HT1080 (cell line): ENCODE data around the gene CA5A. TPM values are rescaled to one million over a fixed set of nuclear protein-coding genes. Genes with fewer than 3 reads are reported as not detected.

ENCODE experiments used
- DNase-seq: peaks from one replicate; pipeline ENCODE4 v3.0.0-alpha.2; 2015; ENCODE audit warnings: low read depth
- total RNA-seq: library from RNA; depleted of rRNA; stranded (reverse); fragments of >200 nt; shearing (Covaris generic); gene quantifications from 2 replicates; pipeline ENCODE4 v1.2.3, GENCODE V29; 2014

Gene CA5A
- total RNA-seq, 1 experiment from 2014 or later, result not detected

DNA sequence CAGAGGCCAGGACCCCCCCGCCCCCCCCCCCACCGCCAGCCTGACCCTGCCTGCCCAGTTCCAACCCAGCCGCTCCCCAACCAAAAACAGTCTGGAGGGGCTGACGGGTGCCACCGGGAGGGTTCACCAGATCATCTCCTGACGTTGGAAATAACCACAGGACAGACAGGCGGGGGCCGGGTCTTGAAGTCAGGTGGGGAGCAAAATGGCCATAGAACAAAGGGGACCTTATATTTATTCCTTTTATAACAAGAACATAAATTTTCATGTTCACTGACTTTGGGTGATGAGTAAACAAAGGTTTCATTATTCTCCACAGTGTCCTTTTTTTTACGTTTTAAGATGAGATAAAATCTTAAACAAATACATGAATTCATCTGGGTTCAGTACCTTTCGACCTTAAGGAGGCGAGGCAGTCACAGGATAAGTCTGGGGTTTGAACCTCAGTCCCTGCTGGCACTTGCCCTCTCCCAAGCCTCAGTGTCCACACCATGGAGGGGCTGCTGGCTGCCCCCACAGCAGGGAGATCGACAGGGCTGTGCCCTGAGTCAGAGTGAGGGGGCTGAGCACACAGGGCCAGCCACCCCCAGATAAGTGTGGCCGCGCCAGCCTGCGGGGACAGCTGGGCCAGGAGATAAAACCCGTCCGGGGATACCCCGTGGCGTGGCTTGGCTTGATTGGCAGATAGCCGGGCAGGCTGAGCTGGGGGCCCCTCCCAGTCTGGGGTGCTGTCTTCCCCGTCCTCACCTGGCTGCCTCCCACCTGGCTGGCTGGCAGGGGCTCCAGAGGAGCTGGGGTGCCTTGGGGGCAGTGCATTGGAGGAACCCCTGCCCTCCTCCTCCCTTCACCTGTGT is 82.0 kb downstream of the CA5A start:
- DNase-seq, result peak; percentile 70

DNA sequence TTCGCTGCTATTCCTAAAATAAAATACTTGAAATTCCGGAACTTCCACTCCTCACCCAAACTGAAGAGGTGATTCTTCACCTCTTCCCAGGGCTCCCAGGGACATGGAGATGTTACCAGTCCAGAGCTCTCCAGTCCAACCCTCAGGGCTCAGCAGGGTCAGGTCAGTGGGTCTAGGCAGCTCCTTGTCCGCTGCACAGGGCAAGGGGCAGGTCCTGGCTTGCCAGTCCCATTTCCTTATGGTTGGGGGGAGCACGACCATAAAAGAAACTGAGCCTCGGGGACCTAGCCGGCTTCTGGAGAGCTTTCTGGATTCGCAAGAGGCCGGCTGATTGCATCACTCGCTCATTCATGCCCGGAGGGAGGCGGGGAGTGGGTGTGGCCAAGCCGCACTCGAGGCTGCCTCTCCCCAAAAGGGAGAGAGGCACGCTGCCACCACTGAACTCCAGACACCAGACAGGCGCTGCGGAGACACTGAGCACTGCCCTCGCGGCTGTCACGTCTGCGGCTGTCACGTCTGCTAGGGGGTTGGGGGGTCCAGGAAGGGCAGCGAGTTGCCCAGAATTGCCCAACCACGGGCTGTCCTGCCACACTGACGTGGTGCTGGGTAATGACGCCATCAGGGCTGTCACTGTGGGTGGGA is 82.8 kb downstream of the CA5A start:
- DNase-seq, result peak; percentile 84

DNA sequence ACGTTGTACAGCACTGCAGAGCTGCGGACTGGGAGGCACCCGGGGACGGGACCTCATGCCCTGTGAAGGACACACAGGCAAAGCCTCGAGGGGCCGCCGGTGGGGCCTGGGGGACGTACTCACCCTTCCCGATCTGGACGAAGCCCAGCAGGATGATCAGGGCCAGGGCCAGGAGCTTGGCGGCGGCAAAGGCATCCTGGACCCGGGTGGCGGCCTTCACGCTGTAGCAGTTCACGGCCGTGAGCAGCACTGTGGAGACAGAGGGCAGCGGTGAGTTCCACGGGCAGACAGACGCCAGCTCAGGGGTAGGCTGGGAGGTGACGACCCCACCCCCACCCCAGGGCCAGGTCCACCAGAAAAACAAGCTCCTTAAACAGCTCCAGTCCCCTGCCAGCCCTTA is 84.7 kb downstream of the CA5A start:
- no peak for DNase-seq

DNA sequence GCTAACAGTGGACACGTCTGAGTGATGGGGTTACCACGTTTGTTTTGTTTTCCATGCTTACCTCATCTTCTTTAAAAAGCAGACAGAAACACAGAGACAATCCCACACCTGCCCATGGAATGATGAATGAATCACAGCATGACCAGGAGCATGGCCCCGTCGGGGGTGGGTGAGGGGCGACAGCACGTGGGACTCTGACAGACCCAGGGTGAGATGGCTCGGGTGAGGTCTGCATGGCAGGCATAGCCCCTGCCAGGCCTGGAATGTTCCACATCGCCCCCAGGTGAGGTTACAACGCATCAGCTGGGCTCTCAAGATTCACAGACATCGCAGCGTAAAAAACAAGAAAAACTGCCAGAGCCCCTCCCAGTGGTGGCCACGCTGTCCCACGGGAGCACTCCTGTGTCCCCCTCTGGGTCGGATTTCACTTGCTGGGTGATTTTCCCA is 85.2 kb downstream of the CA5A start:
- no peak for DNase-seq

DNA sequence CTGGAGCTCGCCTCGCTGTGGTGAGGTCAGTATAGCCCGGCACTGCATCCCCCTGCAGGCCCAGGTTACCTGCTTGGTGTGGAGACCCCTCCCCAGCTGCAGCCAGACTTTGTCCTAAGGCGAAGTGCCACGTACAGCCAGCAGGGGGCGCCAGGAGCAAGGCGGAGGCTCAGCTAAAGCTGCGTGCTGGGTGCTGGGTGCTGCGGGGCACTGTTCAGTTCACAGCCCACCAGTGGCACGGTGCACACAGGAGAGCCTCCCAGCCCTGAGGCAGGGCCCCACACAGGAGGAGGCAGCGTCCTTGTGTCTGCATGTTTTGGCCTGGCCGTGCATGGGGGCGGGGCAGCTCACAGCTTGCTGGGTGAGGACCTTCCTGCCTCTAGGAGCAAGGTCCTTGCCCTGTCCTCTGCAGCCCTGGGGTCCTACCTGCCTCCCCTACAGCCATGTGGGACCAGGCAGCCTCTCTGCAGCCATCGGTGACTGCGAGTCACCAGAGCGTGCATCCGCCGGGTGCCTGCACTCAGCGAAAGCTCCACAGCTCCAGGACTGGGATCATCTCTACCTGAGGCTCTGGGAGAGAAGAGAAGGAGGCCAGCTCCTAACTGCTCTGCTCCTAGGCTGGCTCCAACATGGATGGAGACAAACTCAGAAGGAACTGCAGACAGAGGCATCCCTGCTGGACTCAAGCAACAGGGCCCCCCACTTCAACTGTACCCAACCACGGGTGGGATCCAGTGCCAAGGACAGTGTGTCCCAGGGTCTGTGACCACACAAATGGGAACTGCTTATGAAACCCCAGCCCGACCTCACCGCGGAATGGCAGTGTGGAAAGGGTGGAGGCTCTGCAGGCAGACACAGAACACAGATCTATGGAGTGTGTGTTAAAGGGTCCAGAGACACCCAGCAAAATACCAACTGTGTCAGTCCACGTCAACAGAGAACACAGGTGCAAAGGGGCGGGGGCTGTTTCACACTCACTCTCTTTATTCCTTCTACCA is 86.0 kb downstream of the CA5A start:
- peak; percentile 40 for DNase-seq

DNA sequence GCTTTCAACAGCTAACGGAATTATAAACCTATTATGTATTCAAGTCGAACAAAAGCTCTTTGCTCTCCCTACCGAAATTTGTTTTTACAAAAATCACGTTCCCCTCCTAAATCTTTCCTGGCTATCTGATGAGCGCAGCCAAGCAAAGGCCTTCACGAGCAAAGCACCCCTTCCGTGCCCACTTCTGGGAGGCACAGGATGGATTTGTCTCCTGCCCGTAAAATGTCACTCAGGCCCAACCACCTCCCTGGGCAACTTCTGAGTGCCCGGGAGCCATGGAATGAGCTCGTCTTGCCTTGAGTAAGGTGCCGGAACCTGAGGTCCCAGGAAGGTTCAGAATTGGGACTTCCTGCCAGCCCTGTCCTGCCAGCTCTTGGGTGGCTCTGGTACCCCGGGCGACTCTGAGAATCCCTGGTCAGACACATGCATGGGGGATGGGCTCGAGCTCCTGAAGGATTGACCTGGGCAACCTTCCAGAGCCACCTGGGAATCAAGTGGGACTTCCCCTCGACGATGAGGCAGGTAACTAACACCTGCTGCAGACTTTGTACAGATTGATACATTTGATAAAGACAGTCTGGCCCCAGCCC is 86.8 kb downstream of the CA5A start:
- DNase-seq, result no peak

DNA sequence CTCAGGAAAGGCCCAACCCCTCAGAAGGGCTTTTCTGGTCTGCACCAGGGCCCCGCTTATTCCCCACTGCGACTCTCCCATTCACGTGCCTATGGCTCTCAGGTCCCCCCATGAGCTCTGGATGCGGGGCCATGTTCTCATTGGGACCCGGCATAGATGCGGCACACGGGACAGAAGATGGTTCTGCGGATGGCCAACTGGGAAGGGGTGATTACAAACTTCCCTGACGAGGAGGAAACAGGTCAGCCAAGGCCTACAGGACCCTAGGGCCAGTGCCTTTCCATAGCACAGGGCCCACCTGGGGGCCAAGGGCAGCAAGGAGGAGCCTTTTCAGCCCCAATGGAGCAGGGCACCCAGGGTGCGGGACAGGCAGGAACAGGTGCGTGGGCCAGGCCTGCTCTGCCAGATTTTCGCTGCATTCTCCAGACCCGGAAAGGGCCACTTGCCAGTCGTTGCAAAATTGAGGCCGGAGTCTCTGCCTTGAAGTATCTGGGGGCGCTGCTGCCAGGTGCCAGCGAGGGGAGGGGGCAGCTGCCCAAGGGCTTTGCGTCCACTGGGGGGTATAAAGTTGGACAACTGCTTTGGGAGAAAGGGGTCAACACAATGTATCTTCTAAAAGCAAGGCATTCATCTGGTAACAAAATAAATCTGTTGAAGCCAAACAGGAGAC is 87.5 kb downstream of the CA5A start:
- no peak for DNase-seq

DNA sequence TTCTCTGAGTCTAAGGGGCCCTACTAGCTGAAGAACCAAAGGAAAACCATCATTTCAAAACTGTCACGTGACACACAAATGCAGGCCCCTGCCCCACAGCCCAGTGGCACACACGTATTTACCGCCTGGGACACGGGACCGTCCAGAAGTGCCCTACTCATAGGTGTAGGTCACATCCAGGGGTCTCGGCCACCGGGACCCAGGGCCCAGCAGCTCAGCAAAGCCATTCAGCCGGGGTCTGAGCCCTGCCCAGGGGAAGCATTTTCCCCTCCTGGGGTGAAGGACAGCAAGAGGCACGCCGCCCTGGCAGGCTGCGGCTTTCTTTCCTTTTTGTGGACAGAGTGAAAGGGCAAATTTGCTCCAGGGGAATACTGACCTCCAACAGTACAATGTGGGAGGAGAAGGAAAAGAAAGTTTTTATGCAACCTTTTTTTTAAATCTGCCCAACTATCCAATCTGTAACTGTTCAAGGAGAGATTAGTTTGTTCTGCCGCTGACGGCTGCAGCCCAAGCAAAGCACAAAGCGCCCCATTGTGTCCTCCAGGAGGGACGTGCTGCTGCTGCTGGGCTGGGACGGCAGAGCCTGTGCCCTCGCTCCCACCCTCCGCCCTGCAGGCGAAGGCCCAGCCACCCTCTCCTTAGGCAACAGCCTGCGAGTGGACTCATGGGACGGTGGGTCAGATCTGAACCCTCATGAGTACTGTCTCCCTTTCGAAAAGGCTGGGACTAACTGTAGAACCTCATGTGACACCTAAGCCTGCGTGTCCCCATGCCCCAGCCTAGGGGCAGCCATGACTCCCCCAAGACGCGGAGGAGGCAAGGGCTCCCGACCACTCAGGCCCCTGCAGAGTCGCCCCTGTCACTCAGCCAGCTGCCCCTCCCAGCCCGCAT is 88.3 kb downstream of the CA5A start:
- no peak for DNase-seq

DNA sequence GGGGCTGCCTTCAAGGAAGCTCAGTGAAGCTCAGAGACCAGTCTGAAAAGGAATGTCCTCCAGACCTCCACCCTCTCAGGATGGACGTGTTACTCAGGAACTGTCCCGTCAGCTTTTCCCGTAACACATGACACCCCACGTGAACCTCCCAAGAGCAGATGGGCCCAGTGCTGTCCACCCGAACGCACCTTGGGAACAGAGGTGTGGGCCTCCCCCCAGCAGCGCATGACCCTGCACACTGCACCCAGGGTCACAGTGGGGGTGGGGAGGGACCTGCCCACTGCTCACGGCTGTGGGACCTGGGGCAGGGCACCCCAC is 88.9 kb downstream of the CA5A start:
- DNase-seq, result no peak

DNA sequence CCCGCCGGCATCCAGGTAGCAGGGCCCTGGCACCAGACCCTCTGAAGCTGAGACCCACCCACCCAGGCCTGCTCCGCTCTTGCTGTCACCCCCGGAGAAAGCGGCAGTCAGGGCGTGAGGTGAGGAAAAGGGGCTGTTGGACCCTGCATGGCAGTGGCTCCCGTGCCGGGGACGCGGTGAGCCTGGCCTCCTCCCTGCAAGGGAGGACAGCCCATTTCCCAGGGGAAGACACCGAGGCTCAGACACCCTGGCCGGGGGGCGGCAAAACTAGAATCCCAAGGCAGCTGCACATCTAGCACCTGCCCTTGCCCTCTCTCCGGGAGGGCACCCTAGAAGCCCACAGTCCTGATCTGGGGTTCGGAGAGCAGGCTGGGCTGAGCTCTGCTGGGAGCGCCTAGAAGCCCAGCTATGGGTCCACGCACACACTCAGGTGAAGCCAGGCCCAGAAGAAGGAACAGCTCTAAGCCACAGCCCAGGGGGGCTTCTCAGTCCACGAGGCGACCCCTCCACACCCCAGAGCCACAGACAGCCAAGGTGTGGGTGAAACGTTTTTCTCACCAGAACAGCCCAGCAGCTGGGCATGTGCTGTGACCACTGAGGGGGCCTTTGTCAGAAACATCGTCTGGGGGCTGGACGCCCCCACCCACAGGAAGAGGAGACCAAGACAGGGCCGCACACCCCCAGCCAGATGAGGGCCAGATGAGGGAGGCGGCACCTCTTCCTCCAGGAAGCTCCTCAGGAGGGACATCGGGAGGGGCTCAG is 89.4 kb downstream of the CA5A start:
- no peak for DNase-seq

DNA sequence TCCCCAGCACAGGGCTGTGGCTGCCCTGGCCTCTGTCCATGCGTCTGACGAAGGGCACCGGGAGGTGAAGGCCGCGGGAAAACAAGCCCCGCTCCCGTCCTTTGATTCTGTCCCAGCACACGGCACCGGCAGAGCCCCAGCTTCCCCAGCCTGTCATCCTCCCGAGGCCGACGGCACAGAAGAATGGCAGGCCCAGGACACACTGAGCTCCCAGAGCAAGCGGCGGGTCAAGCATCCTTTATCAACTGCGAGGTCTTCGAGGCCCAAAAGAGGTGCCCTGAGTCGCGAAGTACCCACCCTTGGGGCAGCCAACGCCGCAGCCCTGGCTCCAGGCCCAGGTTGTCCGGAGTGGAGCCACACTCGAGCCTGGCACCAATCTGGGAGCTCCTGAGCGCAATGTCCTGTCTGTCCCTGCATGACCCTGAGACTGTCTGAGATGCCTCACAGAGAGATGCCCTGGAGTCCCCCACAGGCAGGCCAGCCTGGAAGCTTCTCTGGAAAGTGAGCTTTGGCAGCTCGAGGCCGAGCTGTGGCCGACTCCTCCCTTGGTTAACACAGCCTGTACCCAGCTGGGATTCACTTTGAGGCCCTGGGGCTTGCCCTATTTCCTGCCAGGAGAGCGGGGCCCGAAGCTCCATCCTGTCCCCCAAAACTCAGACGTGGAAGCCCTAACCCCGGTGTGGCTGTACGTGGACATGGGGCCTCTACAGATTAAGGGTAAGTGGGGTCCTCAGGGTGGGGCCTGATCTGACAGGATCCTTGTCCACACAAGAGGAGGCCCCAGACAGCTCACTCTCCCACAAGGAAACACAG is 90.3 kb downstream of the CA5A start:
- no peak for DNase-seq

DNA sequence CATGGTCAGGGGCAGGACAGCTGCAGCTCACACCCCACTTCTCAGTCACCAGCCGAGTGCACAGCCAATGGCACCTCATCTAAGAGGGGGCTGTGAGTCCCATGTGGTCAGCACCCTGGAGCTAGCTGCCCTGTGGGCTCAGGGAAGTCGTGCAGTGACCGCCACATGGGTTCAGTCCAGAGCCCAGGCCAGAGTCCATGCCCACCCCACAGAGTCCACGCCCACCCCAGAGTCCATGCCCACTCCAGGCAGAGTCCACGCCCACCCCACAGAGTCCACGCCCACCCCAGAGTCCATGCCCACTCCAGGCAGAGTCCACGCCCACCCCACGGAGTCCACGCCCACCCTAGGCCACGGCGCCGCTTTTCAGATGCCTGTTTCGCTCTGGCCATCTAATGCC is 91.1 kb downstream of the CA5A start:
- no peak for DNase-seq

DNA sequence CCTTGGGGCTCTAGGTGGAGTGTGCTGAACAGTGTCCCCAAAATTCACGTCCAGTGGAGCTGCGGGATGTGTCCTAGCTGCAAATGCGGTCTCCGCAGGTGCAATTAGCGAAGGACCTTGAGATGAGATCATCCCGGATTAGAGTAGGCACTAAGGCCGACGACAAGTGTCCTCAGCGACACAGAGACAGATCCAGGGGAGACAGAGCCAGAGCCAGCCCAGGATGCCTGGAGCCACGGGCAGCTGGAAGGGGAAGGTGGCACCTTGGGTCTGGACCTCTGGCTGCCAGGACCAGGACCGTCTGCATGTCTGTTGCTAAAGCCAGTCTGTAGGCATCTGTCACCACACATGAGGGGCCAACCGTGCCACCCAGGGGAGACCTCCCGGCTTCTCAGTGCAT is 91.5 kb downstream of the CA5A start:
- no peak for DNase-seq

DNA sequence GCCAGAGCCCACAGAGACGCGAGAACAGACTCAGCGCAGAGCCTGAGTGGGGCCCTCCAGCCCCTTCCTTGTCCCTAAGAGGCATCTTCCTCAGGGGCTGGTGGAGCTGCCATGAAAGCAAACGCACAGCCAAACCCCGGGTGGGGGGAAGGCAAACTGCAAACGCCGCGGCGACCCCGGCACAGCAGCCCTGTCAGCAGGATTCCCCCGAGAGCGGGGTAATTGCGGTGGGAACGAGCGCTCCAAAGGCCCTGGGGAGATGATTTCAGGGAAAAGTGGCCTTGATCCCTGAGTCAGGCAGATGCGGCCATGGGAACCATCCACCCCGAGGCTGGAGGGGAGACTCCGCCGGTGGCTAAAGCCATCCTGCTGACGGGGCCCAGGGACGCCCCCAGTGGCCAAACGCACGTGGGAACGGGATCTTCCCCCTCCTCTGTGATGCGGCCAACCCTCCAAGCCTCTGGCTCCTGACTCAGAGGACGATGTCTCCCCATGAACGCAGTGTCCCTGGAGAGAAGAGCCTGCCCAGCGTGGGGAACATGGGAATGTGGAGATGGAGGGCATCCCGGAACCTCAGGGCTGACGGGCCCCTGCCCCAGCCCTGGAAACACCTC is 92.1 kb downstream of the CA5A start:
- DNase-seq, result no peak

DNA sequence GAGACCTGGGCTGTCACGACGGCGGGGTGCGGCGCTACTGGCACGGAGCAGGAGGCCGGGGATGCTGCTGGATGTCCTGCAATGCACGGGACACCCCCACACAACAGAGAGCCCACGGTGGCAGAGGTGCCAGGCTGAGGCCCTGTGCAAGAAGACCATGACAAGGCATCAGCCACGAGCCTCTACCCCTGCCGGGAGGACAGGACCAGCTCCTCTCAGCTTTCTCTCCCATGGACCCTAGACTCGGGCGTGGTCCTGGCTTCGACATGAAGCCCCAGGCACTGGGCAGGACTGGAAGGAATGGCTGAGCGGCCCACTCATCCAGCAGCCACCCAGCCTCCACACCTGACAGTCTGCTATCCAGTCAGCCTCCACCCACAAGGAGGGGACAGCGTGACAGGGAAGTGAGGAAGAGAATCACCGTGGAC is 92.6 kb downstream of the CA5A start:
- DNase-seq, result no peak

DNA sequence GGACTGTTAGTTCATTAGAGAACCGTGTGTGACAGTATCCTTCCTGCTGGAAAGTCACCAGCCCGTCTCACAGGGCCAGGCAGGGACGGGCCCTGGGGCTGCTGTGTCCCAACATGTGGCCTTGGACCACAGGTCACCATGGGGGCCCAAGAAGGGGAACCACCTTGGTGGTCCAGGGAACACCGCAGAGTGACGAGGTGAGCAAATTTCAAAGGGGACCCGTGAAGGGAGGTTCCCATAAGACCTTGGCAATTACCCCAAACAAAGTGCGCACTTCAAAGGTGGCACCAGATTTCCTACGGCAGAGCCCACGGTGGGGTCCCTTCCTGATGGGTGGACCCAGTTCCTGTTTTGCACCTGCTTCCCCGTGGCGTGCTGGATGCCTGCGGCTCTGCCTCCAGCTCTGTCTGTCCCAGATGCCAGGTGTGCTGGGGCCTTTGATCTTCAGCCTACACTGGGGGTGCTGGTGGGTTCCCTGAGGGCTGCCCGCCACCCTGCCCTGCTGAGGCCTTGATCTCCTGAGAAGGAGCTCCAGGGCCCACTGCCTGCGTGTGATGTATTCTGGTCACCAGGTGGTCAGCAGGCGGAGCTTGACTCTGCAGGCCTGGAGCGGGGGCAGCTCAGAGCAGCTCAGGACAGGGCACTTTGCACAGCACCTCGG is 94.0 kb downstream of the CA5A start:
- DNase-seq, result no peak
